ENCODE measurements around the gene PPIE. TPM values are rescaled to one million over a fixed set of nuclear protein-coding genes. Genes with fewer than 3 reads are reported as not detected.

The PPIE gene
- total RNA-seq = 28.1 and 38.7 TPM in 2 replicates

DNA sequence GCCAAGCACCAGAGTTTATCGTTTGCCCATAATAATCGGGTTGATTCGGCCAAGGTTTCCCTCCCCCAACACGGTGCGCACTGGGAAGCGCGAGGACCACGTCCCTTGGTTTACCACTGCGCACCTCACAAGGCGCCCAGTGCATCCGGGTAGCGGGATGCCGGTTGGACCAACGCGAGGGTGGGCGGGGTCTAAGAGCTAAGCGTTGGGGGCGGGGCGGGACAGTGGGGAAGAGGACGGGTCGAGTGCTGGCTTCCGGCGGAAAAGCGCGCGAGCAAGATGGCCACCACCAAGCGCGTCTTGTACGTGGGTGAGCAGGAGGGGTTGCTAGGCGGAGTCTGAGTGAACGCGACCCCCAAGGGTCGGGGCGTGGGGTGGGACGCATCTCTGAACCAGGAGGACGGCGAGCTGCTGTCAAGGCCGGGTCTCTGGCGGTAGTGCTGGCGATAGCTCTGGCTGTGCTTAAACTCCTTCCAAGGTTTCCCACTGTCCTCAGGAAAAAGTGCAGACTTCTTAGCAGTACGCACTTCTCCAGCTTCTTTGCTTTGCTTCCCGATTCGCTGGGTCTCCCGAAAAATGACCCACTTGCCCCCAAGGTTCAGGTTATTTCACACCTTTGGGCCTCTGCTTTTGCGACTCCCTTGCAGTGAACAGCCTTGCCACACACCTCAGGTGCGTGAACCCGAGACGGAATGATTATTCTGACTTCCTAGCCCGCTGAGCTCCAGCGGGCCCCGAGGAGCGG, at the start of gene PPIE:
Gene PPIE (plus strand): TSS at position 261 of the 745 bp plus-strand sequence. CDS start 19 bp downstream, at position 280.
- peak; percentile 89 to 92 for DNase-seq (ENCODE audit: low read depth in 2 of 2)

GRCh38 chr1:39689214-39689613, 49.5 kb upstream of the PPIE start:
- no peak for DNase-seq (ENCODE audit: low read depth in 2 of 2)

GRCh38 chr1:39689635-39690034, 49.0 kb upstream of the PPIE start:
- DNase-seq (ENCODE audit: low read depth in 2 of 2) = no peak

GRCh38 chr1:39690225-39690624, 48.5 kb upstream of the PPIE start:
- DNase-seq (ENCODE audit: low read depth in 2 of 2) = no peak

DNA sequence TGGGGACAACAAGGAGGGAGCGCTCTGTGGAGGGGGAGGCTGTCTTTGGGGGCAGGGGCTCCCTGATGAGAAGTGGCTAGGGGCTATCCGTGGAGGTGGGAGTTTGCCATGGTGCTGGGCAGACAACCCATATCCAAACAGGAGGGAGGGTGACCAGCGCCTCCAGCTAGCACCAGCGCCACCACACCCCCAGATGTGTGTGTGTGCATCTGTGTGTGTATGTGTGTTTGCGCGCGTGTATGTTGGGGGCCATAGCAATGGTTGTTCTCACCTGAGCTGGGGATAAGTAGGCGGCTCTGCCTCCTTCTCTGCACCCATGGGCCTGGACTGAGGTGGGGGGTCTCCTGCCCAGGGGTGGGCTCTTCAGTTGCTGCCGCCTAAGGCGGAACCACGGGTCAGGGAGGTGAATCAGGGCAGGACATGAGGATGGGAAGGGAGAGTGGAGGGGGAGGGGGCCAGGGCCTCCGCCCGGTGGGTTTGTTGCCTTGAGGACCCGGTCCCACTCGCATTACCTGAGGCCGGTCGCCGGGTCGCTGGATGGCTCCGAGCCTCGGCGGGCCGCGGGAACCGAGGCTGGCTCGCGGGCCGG, 47.8 kb upstream of the PPIE start:
- no peak for DNase-seq (ENCODE audit: low read depth in 2 of 2)

DNA sequence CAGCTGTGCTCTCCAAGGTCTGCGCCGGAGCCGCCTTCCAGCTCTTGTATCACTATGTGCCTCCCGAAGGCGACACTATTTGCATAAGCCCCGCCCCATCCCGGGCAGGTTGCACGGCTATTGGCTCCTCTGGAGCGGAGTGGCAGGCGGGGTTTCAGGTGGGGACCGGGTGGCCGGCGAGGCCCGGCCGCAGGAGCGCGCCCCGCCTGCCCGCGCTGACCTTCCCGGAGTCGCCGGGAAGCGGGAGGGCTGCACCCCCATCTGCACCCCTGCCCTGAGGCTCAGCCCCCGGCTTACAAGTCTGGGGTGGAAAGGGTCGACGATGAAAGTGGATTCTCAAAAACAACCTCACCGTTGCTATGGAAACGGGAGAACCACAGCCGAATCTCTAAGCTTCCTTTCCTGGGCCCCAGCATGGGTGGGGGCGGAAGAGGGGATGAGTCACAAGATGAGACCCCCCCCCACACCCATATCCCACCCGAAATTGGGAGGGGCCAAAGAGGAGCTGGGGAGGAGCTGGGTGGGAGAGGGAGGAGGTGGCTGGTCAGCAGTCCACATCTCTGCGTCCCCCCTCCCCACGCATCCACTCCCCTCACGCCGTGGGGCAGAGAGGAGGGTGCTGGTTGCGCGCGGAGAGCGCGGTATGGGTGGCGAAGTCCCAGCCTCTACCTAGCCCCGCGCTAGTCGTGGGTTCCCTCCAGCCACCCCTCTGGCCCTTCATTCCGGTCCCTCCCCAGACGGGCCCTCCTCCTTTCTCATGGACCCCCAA, 47.1 kb upstream of the PPIE start, which contains the start of gene HPCAL4:
Gene HPCAL4 (minus strand): TSS at position 51 of the 769 bp plus-strand sequence. CDS start 6,830 bp downstream, outside the sequence.
- peak; percentile 59 to 61 for DNase-seq (ENCODE audit: low read depth in 2 of 2)

DNA sequence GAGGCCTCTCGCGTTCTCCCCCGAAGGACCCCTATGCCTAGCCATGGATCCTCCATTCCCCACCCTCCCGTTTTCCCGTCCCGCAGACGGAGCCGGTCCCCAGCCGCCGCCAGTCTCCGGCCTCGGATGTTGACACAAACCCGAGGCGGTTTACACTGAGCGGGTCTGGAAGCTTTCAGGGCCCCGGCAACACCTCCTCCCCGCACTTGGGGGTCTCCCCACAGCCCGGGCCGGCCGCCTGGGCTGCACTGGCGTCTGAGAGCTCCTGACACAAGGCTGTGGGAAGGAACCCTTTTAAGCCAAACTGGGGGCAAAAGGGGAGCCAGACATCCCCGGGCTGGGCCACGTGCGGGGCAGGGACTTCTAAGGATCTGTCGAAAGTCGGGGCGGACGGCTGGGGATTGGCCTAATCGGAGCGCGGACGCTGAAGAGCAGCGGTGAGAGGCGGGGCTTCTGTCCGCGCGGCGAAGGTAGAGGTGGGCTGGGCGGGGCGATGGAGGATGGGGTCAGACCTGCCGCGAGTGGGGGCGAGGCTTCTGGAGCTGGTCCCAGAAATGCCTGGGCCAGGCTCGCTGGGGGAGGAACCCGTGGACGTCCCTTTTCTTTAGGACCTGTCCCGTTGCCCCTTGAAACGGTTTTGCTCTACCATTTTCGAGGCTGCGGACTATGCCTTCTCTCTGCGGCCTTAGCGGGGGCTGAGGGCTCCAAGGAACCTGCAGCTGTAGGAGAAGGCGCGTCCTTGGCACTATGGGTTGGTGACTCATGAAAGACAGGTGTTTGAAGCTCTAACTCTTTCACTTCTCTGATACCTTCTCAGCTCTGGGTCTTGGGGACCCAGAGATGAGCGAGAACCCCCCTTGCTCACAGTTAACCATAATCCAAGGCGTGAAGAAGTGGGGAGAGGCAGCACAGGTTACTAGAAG, 46.3 kb upstream of the PPIE start:
- DNase-seq (ENCODE audit: low read depth in 2 of 2) = no peak

GRCh38 chr1:39694026-39694425, 44.7 kb upstream of the PPIE start:
- no peak for DNase-seq (ENCODE audit: low read depth in 2 of 2)

DNA sequence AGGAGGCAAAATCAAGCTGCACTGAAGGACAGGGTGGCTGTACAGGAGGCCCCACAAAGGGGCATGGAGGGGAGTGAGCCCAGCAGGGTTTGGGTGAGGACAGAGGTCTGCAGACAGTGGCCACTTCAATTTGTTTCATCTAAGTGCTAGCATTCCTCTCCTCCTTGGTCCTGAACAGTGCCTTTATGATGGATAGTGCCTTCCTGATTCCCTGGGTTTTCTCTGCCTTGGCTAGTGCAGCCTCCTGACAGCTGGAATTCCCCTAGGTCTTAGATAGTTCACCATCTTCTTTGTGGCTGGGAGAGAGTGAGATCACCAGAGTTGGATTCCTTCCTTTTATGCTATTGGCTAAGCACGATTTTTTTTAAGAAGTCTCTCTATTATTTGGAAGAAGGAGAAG, 43.7 kb upstream of the PPIE start:
- DNase-seq (ENCODE audit: low read depth in 2 of 2) = peak in 1 of 2 donors; percentile 26

DNA sequence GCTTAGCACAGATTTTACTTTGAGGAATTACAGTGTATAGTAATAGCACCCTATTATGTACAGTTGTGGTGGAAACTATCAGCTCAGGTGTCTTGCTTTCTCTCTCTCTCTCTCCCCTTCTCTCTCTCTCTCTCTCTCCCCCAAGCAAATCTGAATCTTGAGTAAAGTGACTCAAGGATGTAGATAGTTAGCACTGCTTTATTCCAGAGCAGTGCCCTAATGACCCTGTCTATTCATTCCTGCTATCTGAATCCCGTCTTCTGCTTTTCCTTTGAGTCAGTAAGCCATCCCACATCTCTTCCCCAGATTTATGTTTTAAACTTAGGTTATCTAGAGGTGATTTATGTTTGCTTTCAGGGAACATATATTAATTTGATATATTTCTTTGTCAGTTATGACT, 42.2 kb upstream of the PPIE start:
- no peak for DNase-seq (ENCODE audit: low read depth in 2 of 2)

DNA sequence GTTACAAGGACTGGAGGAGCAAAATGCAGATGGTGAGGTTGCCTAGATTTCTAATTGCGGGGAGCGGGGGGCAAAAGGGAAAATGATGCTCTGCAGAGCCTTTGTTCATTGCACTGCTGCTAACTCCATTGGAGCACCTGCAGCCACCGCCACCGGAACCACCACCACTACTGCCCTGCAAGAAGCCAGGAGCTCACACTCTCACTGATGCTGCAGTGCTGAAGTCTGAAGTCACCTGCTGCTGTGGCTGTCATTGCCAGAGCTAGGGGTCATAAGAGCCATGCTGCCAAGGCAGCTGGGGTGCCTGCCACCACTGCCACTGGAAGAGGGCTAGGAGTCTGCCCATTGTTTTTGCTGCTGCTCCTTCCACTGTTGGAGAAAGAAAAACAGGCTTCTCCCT, 40.1 kb upstream of the PPIE start:
- no peak for DNase-seq (ENCODE audit: low read depth in 2 of 2)

DNA sequence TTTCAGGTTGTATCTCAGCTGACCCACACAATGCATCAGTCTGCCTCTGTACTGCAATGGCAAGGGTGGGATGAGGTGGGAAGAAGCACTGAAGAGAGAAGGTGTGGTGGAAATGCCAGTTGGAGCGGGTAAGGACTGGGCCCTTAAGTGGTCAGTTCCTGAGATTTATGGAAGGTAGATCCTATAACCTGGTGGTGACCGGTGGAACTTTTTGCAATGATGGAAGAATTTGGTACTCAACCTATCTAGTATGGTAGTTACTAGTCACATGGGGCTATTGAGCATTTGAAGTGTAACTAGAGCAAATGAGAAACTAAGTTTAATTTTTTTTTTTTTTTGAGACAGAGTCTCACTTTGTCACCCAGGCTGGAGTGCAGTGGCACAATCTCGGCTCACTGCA, 39.3 kb upstream of the PPIE start:
- no peak for DNase-seq (ENCODE audit: low read depth in 2 of 2)

- no peak for DNase-seq (ENCODE audit: low read depth in 2 of 2)
These were observed 38.3 kb upstream of the PPIE start for GRCh38 chr1:39700348-39700747.

DNA sequence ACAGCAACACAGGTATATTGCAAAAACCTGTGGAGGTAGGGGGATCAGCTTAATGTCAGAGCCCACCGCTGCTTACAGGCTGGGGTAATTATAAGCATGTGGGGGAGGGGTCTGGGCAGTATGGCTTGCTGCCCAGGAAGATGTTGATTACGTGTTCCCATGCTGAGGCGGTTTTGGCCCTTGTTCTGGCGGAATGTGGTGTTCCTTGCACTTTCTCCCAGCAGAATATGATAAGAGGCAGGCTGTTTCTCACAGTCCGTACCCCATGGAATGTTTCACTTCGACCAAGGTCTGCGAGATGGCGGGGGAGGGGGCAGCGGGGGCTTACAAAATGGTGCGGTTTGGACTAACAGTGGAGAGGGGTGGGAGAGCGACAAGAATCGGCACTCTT, 37.6 kb upstream of the PPIE start:
- peak in 1 of 2 donors; percentile 15 for DNase-seq (ENCODE audit: low read depth in 2 of 2)

DNA sequence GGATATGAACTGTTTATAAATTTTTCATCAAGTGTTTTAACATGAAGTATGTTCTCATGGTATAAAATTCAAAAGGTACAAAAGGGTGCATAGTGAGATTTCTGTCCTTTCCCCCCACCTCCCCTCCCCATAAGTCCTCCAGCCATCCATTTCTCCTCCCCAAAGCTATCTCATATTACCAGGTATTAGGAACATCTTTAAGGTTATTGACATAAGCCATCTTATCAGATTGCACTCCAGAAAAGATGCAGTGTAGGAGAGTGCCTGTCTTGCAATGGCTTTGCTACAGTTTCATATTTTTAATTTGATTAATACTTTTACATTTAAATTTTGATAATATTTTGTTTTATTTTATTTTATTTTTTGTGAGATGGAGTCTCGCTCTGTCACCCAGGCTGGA, 33.9 kb upstream of the PPIE start:
- DNase-seq (ENCODE audit: low read depth in 2 of 2) = no peak

GRCh38 chr1:39707506-39707905, 31.2 kb upstream of the PPIE start:
- no peak for DNase-seq (ENCODE audit: low read depth in 2 of 2)

- DNase-seq (ENCODE audit: low read depth in 2 of 2) = no peak
These were observed 27.3 kb upstream of the PPIE start for GRCh38 chr1:39711104-39711965.

- no peak for DNase-seq (ENCODE audit: low read depth in 2 of 2)
These were observed 26.7 kb upstream of the PPIE start for GRCh38 chr1:39711966-39712340.

DNA sequence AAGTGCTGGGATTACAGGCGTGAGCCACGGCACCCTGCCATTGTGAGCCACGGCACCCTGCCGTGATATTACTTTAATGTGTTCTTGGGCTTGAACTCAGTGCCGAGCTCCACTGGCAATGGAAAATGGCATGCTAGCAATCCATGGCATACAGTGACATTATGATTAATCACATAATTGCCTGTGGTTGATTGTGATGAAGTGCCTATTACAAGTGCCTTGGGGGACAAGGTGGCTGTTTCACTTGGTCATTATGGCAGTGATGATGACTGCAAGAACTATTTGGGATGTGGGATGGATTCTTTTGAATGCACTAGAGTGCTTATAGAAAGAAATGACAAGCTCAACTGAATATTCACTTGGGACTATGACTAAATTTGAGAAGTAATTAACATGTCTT, 25.1 kb upstream of the PPIE start:
- no peak for DNase-seq (ENCODE audit: low read depth in 2 of 2)

DNA sequence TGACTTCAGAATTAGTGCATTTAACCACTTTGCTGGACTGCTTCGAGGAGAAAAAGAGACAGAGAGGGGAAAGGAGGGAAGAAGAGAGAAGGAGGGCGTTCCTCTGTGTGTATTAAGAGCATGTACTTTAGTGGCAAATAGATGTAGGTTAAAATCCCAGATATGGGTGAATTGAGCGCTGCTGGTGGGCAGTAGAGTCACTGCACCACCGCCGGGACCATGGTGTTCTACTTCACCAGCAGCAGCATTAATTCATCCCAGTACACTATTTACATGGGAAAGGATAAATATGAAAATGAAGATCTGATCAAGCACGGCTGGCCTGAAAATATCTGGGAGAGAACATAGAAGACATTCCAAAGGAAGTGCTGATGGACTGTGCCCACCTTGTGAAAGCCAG, 20.9 kb upstream of the PPIE start:
- no peak for DNase-seq (ENCODE audit: low read depth in 2 of 2)

Data from lung microvascular endothelial cell (primary cell).